HepG2 (cell line): ENCODE measurements around the gene NDUFB6. TPM values are rescaled to one million over a fixed set of nuclear protein-coding genes. Genes with fewer than 3 reads are reported as not detected.
A peak's percentile ranks its signal among the peaks of the same experiment; 100 is the strongest.

ENCODE experiments used
- ARID3A ChIP-seq: IDR thresholded peaks from 2 replicates; pipeline ENCODE4 v1.6.1; 2012; ENCODE audit warnings: low read depth, low read length, improper control_type of control experiment
- BRCA1 ChIP-seq: sonication (generic); formaldehyde crosslinking; IDR thresholded peaks from 2 replicates; pipeline ENCODE4 v1.4.0; 2020; ENCODE audit warnings: missing genetic modification reagents
- GFI1 ChIP-seq: sonication (generic); formaldehyde crosslinking; IDR thresholded peaks from 2 replicates; pipeline ENCODE4 v1.5.0; 2020; ENCODE audit warnings: missing genetic modification reagents, mild to moderate bottlenecking, borderline replicate concordance
- MIER3 ChIP-seq: IDR thresholded peaks from 2 replicates; pipeline ENCODE4 v1.6.1; 2016; ENCODE audit warnings: missing compliant biosample characterization, borderline replicate concordance
- PAWR ChIP-seq: sonication (generic); formaldehyde crosslinking; IDR thresholded peaks from 2 replicates; pipeline ENCODE4 v1.4.0; 2020; ENCODE audit warnings: missing genetic modification reagents, mild to moderate bottlenecking, borderline replicate concordance
- RAD21 ChIP-seq: fragments of 450-650 bp; formaldehyde crosslinking; IDR thresholded peaks from 2 replicates; pipeline ENCODE4 v1.5.0; 2020; ENCODE audit warnings: mild to moderate bottlenecking
- STAG1 ChIP-seq: sonication (generic); formaldehyde crosslinking; IDR thresholded peaks from 2 replicates; pipeline ENCODE4 v1.4.0; 2020; ENCODE audit warnings: missing genetic modification reagents
- STAT5B ChIP-seq: sonication (generic); formaldehyde crosslinking; IDR thresholded peaks from 2 replicates; pipeline ENCODE4 v1.4.0; 2020; ENCODE audit warnings: missing genetic modification reagents
- TAF15 ChIP-seq: fragments of 200-400 bp; formaldehyde crosslinking; IDR thresholded peaks from one replicate; pipeline ENCODE4 v1.6.1; 2018; ENCODE audit warnings: mild to moderate bottlenecking, low read depth, low read length; ENCODE audit not compliant: poor library complexity, severe bottlenecking
- ZFP36L2 ChIP-seq: sonication (generic); formaldehyde crosslinking; IDR thresholded peaks from 2 replicates; pipeline ENCODE4 v1.4.0; 2020; ENCODE audit warnings: missing genetic modification reagents
- ZNF256 ChIP-seq: sonication (generic); formaldehyde crosslinking; conservative IDR thresholded peaks from 2 replicates; pipeline ENCODE4 v1.4.0; 2020; ENCODE audit warnings: missing genetic modification reagents
- ZNF33B ChIP-seq: sonication (generic); formaldehyde crosslinking; IDR thresholded peaks from 2 replicates; pipeline ENCODE4 v1.5.1; 2020; ENCODE audit warnings: mild to moderate bottlenecking, missing genetic modification reagents
- ZNF629 ChIP-seq: sonication (generic); formaldehyde crosslinking; conservative IDR thresholded peaks from 2 replicates; pipeline ENCODE4 v1.5.0; 2020; ENCODE audit warnings: missing genetic modification reagents
- ZNF737 ChIP-seq: sonication (generic); formaldehyde crosslinking; IDR thresholded peaks from 2 replicates; pipeline ENCODE4 v1.5.0; 2020; ENCODE audit warnings: missing genetic modification reagents, mild to moderate bottlenecking, borderline replicate concordance
- polyA plus RNA-seq, 8 experiments: library from polyadenylated mRNA; depleted of rRNA in 3 of 8; stranded (reverse) in 7 of 8; unstranded in 1 of 8; fragments of >200 nt; fragmentation: Illumina TruSeq in 4 of 8; extraction: Trizol in 4 of 8; gene quantifications; 2 replicates each; pipeline versions ENCODE4 v1.2.1 to v1.2.3, GENCODE V29; 2011 to 2016; ENCODE audit warnings: low read depth in 4 of 8, missing spikeins in 1 of 8, mixed read lengths in 1 of 8; ENCODE audit not compliant: insufficient read depth in 1 of 8
- total RNA-seq, 5 experiments: library from RNA; depleted of rRNA; stranded (reverse); fragments of >200 nt; fragmentation: Illumina TruSeq; extraction: Trizol; gene quantifications; 2 replicates each; pipeline ENCODE4 v1.2.3, GENCODE V29; 2016; ENCODE audit warnings: low read depth in 1 of 5
- TF ChIP-seq, protein P1 (sequence below): sonication (generic); formaldehyde crosslinking; IDR thresholded peaks from 2 replicates; pipeline ENCODE4 v1.4.0; 2020; ENCODE audit warnings: missing genetic modification reagents, borderline replicate concordance
- TF ChIP-seq, protein P2 (sequence below): IDR thresholded peaks from 2 replicates; pipeline ENCODE4 v1.6.1; 2016
- TF ChIP-seq, protein P3 (sequence below): conservative IDR thresholded peaks from 2 replicates; pipeline ENCODE4 v1.6.1; 2018; ENCODE audit warnings: missing genetic modification reagents
- TF ChIP-seq, protein P4 (sequence below): sonication (generic); formaldehyde crosslinking; conservative IDR thresholded peaks from 2 replicates; pipeline ENCODE4 v1.8.0; 2022; ENCODE audit warnings: missing genetic modification reagents

Gene NDUFB6
- total and polyA plus RNA-seq, 2 of the 13 experiments (the other 11 are each of a cell fraction or from before 2014, with no cell fraction given), result 31.2 to 81.9 TPM

- TF ChIP-seq, protein P1, sequence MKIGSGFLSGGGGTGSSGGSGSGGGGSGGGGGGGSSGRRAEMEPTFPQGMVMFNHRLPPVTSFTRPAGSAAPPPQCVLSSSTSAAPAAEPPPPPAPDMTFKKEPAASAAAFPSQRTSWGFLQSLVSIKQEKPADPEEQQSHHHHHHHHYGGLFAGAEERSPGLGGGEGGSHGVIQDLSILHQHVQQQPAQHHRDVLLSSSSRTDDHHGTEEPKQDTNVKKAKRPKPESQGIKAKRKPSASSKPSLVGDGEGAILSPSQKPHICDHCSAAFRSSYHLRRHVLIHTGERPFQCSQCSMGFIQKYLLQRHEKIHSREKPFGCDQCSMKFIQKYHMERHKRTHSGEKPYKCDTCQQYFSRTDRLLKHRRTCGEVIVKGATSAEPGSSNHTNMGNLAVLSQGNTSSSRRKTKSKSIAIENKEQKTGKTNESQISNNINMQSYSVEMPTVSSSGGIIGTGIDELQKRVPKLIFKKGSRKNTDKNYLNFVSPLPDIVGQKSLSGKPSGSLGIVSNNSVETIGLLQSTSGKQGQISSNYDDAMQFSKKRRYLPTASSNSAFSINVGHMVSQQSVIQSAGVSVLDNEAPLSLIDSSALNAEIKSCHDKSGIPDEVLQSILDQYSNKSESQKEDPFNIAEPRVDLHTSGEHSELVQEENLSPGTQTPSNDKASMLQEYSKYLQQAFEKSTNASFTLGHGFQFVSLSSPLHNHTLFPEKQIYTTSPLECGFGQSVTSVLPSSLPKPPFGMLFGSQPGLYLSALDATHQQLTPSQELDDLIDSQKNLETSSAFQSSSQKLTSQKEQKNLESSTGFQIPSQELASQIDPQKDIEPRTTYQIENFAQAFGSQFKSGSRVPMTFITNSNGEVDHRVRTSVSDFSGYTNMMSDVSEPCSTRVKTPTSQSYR (CRISPR knock-in tag), result no peak
- no peak for TF ChIP-seq PAWR (CRISPR knock-in tag)
- TF ChIP-seq ZNF737 (CRISPR knock-in tag), result no peak
- TF ChIP-seq ARID3A, result no peak
- TF ChIP-seq, protein P2, sequence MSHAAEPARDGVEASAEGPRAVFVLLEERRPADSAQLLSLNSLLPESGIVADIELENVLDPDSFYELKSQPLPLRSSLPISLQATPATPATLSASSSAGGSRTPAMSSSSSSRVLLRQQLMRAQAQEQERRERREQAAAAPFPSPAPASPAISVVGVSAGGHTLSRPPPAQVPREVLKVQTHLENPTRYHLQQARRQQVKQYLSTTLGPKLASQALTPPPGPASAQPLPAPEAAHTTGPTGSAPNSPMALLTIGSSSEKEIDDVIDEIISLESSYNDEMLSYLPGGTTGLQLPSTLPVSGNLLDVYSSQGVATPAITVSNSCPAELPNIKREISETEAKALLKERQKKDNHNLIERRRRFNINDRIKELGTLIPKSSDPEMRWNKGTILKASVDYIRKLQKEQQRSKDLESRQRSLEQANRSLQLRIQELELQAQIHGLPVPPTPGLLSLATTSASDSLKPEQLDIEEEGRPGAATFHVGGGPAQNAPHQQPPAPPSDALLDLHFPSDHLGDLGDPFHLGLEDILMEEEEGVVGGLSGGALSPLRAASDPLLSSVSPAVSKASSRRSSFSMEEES (CRISPR knock-in tag), result no peak
- no peak for TF ChIP-seq STAT5B (CRISPR knock-in tag)
- TF ChIP-seq MIER3, result no peak
- 0 out of 2 replicates have a peak, but pooled peaks have one; percentile 24 for TF ChIP-seq GFI1 (CRISPR knock-in tag)
- peak; percentile 40 for TF ChIP-seq RAD21 (CRISPR knock-in tag)
- TF ChIP-seq BRCA1, result no peak
- TF ChIP-seq, protein P3, sequence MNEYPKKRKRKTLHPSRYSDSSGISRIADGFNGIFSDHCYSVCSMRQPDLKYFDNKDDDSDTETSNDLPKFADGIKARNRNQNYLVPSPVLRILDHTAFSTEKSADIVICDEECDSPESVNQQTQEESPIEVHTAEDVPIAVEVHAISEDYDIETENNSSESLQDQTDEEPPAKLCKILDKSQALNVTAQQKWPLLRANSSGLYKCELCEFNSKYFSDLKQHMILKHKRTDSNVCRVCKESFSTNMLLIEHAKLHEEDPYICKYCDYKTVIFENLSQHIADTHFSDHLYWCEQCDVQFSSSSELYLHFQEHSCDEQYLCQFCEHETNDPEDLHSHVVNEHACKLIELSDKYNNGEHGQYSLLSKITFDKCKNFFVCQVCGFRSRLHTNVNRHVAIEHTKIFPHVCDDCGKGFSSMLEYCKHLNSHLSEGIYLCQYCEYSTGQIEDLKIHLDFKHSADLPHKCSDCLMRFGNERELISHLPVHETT (CRISPR knock-in tag), result no peak
- TF ChIP-seq, protein P4, sequence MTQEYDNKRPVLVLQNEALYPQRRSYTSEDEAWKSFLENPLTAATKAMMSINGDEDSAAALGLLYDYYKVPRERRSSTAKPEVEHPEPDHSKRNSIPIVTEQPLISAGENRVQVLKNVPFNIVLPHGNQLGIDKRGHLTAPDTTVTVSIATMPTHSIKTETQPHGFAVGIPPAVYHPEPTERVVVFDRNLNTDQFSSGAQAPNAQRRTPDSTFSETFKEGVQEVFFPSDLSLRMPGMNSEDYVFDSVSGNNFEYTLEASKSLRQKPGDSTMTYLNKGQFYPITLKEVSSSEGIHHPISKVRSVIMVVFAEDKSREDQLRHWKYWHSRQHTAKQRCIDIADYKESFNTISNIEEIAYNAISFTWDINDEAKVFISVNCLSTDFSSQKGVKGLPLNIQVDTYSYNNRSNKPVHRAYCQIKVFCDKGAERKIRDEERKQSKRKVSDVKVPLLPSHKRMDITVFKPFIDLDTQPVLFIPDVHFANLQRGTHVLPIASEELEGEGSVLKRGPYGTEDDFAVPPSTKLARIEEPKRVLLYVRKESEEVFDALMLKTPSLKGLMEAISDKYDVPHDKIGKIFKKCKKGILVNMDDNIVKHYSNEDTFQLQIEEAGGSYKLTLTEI (CRISPR knock-in tag), result no peak
- TF ChIP-seq TAF15, result no peak
- TF ChIP-seq ZFP36L2 (CRISPR knock-in tag), result no peak
- no peak for TF ChIP-seq ZNF629 (CRISPR knock-in tag)
- peak; percentile 77 for TF ChIP-seq STAG1 (CRISPR knock-in tag)
- no peak for TF ChIP-seq ZNF256 (CRISPR knock-in tag)
- no peak for TF ChIP-seq ZNF33B (CRISPR knock-in tag)
Measured at GRCh38 chr9:32579706-32580331, 6.9 kb upstream of the NDUFB6 start (continued).
